Measurements from ENCODE around the gene DTX3. TPM values are rescaled to one million over a fixed set of nuclear protein-coding genes. Genes with fewer than 3 reads are reported as not detected.

Gene DTX3
- total and polyA plus RNA-seq, 2 of the 13 experiments (the other 11 are each of a cell fraction or from before 2014, with no cell fraction given) = 9.0 to 27.2 TPM

- TF ChIP-seq ZNF737 (CRISPR knock-in tag; IDR thresholded peaks at IDR 0.05; ENCODE audit: borderline replicate concordance) (no peak), HES4 (CRISPR knock-in tag; IDR thresholded peaks at IDR 0.05; ENCODE audit: borderline replicate concordance) (no peak), REST (IDR thresholded peaks at IDR 0.05; ENCODE audit: borderline replicate concordance in 1 of 2, low read depth in 1 of 2, low read length in 2 of 2) (no peak), HMGXB4 (CRISPR knock-in tag; IDR thresholded peaks at IDR 0.05; ENCODE audit: borderline replicate concordance in 1 of 2, low read depth in 1 of 2) (no peak)
These were observed 19.9 kb upstream of the DTX3 start (continued) for GRCh38 chr12:57584690-57585089.

DNA sequence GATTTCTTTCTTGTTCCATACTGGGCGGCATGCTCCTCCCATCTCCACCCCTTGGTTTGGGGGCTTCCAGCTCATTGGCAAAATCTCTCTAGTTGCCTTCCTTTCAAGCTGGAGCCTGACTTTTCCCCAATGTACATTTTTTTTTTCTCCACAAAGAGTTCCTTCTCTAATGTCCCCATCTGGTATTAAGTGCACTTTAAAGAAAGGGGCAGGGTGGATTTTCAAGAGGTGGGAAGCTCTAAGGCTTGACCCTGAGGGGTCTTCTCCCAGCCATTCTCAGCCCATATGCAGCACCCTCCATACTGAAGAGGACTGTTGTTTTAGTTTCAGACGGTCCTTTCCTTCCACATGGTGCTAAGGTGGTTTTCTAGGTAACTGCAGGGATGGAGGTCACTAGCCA is 19.5 kb upstream of the DTX3 start:
- peaks cover 3 to 25% of the 10 kb centered on the region in 2 experiments for H3K36me3 ChIP-seq (replicated peaks in 1 of 2; ENCODE audit: control insufficient read depth in 1 of 2, insufficient read depth in 2 of 2, low read length in 2 of 2)
- no TSS peak for BruUV-seq (replicated peaks)
- whole genome bisulfite sequencing (ENCODE audit: low lambda C conversion rate) = 81% methylated on average over 2 of the region's 2 CpGs
- DNase-seq (ENCODE audit: low spot score) = no peak
- no peaks in the 10 kb centered on the region for H3K9me3 ChIP-seq (ENCODE audit: low read length)
- POLR2A ChIA-PET = interaction anchor here (0.7 to 2.6 kb wide), 2 partner anchors 36 to 139 kb away, joined by 3 to 8 read pairs; no protein-coding TSS in a partner anchor
- H3K4me2 ChIP-seq (ENCODE audit: low read depth, low read length) = no peak overlapping the region
- CTCF ChIA-PET (ENCODE audit: low intra/inter-chr PET ratio, low total read pairs) = interaction anchor here (3.8 kb wide), 1 partner anchor 36 kb away, joined by 53 read pairs; no protein-coding TSS in a partner anchor
- H3K4me3 ChIP-seq (replicated peaks in 1 of 3; ENCODE audit: insufficient read depth in 1 of 3, low read depth in 2 of 3, low read length in 3 of 3) = no peak overlapping the region
- intact Hi-C loops (cut with micrococcal nuclease; ENCODE audit: unreplicated experiment) = no loop called here
- H3K4me1 ChIP-seq (ENCODE audit: insufficient read depth, low read length) = peaks cover 25% of the 10 kb centered on the region
- no peak overlapping the region for H3K9ac ChIP-seq (ENCODE audit: insufficient read depth, low read depth, low read length)
- no peaks in the 10 kb centered on the region for H3K27me3 ChIP-seq (ENCODE audit: control insufficient read depth in 1 of 2, insufficient read depth in 2 of 2, low read length in 2 of 2)
- no peak overlapping the region for H2AFZ ChIP-seq (ENCODE audit: low read length)
- ATAC-seq = no peak
- no peaks in the 10 kb centered on the region for H3K79me2 ChIP-seq (ENCODE audit: insufficient read depth, low read length)
- in situ Hi-C loops (cut with HindIII; ENCODE audit: extremely low pct_ligation_motif_present, low pct_unique_long_range_greater_than_20kb) = no loop called here
- H3K27ac ChIP-seq (ENCODE audit: extremely low read length, insufficient read depth, low read length) = no peak overlapping the region
- no peak for FAIRE-seq
- no peaks in the 10 kb centered on the region for H4K20me1 ChIP-seq (ENCODE audit: insufficient read depth, low read length)
- TF ChIP-seq BRCA1 (CRISPR knock-in tag; IDR thresholded peaks at IDR 0.05) = no peak
- TF ChIP-seq RBM22 (optimal IDR thresholded peaks at IDR 0.05; ENCODE audit: low read length) = no peak
- no peak for TF ChIP-seq HDAC2 (CRISPR knock-in tag; IDR thresholded peaks at IDR 0.05)
- no peak for TF ChIP-seq JDP2 (CRISPR knock-in tag; IDR thresholded peaks at IDR 0.05; ENCODE audit: borderline replicate concordance)
- TF ChIP-seq ZNF577 (CRISPR knock-in tag; IDR thresholded peaks at IDR 0.05; ENCODE audit: borderline replicate concordance, low read depth) = no peak
- TF ChIP-seq ZNF574 (CRISPR knock-in tag; IDR thresholded peaks at IDR 0.05) = no peak
- TF ChIP-seq STAT6 (CRISPR knock-in tag; IDR thresholded peaks at IDR 0.05; ENCODE audit: borderline replicate concordance) = no peak

Measured in HepG2 (cell line).